ENCODE data around the gene HTR6. TPM values are rescaled to one million over a fixed set of nuclear protein-coding genes. Genes with fewer than 3 reads are reported as not detected.
A peak's percentile ranks its signal among the peaks of the same experiment; 100 is the strongest.

HTR6 gene
- polyA plus RNA-seq, 3 donors from 2014 or later = not detected

DNA sequence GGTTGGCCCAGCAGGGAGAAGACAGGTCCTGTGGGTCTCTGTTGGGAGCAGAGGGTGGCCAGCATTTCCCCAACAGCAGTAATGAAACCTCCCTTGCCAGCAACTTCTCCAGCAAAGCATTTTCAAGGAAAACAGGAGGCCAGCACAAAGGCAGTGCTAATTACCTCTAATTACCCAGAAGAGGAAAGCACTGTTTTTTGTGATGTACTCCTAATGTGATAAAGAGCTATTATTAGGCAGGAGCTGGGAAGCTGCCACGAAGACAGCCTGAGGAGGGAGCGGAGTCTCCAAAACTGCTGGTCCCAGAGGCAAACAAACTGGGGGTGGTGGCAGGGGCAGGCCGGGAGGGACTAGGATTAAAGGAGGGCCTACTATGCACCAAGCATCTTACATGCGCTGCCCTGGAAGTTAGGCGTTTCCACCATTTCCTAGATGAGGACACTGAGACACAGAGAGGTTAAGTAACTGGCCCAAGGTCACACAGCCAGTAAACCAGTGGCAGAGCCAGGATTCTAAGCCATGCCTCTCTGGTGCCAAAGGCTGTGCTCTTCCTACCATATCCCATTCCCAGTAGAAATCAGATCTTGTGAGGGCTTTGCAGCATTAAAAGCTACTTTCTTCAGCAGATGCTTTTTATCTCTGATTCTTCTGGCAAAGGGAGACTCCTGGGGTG is 24.5 kb downstream of the HTR6 start:
- peak overlapping the region in 5 of 6 donors; percentile 86 to 98 (median 94) for H3K27ac Mint-ChIP-seq
- peaks cover 0 to 4% (median 0%) of the 10 kb centered on the region in 6 donors for H3K9me3 Mint-ChIP-seq
- DNase-seq = no peak
- H3K36me3 Mint-ChIP-seq = peaks cover 4 to 42% (median 14%) of the 10 kb centered on the region in 3 donors
- H3K4me3 Mint-ChIP-seq = peak overlapping the region in 3 of 5 donors; percentile 53 to 86 (median 70)
- H3K27me3 Mint-ChIP-seq (ENCODE audit: low read depth in 3 of 3) = peaks cover 0 to 3% (median 2%) of the 10 kb centered on the region in 3 donors
- peaks cover 0 to 41% of the 10 kb centered on the region in 2 donors for H3K4me1 Mint-ChIP-seq

DNA sequence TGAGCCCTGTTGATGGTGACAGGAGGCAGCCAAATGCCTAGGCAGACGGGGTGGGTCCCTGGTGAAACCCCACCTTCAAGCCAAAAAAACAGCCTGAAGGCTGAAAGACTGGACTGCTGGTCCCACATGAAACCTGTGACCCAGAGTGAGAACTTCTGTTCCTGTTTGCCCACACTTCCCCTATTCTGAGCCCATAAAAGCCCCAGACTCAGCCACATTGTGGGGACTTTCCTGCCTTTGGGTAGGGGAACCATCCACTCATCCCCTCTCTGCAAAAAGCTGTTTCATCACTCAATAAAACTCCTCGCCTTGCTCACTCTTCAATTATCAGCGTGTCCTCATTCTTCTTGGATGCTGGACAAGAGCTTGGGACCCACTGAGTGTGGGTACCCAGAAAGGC is 25.2 kb downstream of the HTR6 start:
- Mint-ChIP-seq H3K27me3 (ENCODE audit: low read depth in 3 of 3) (peaks cover 0 to 3% (median 2%) of the 10 kb centered on the region in 3 donors), H3K36me3 (peaks cover 8 to 45% (median 18%) of the 10 kb centered on the region in 3 donors), H3K4me1 (peaks cover 0 to 41% of the 10 kb centered on the region in 2 donors), H3K4me3 (peak overlapping the region in 1 of 5 donors; percentile 18), H3K9me3 (peaks cover 0 to 4% (median 0%) of the 10 kb centered on the region in 6 donors), H3K27ac (peak overlapping the region in 4 of 6 donors; percentile 28 to 86 (median 70))
- DNase-seq = no peak

DNA sequence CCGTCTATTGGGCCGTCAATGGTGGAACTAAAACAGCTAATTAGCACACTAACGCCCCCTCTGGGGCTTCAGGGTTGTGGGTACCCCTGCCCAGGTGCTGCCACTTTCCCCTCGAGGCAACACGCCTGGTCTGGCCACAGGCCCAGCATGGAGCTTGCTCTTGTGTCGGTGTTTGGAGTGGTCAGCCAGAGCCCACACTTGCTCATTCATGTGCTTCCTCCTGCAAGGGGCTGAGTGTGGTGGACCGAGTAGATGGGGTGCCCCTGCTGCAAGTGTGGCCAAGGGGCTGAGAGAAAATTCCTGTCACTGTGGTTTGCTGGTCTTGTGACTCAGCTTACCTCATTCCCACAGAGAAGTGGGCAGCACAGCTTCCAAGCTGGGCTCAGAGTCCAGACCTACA is 25.7 kb downstream of the HTR6 start:
- peak overlapping the region in 1 of 6 donors; percentile 76 for H3K27ac Mint-ChIP-seq
- peaks cover 0 to 4% (median 0%) of the 10 kb centered on the region in 6 donors for H3K9me3 Mint-ChIP-seq
- no peak for DNase-seq
- peak overlapping the region in 1 of 5 donors; percentile 18 for H3K4me3 Mint-ChIP-seq
- H3K4me1 Mint-ChIP-seq = peaks cover 0 to 41% of the 10 kb centered on the region in 2 donors
- peaks cover 8 to 45% (median 18%) of the 10 kb centered on the region in 3 donors for H3K36me3 Mint-ChIP-seq
- H3K27me3 Mint-ChIP-seq (ENCODE audit: low read depth in 3 of 3) = peaks cover 0 to 3% (median 2%) of the 10 kb centered on the region in 3 donors

DNA sequence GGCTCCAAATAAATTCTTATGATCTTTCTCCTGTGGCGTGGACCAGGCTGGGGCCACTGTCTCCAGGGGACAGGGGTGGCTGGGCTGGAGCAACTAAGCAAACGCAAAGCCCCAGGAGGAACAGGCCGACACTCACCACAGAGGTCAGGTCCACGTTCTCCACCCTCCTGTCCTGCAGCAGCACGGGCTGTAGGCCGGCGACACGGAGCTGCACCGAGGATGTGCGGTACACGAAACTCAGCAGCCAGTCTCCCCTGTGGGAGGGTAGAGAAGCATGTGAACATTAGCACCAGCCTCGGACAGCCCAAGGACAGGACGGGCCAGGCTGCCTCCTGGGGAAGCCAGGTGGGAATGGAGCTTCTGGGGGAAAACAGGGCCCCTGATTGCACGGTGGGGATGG is 29.6 kb downstream of the HTR6 start:
- Mint-ChIP-seq H3K36me3 (peaks cover 8 to 25% (median 18%) of the 10 kb centered on the region in 3 donors), H3K27me3 (ENCODE audit: low read depth in 3 of 3) (no peaks in the 10 kb centered on the region), H3K4me3 (no peak overlapping the region), H3K27ac (no peak overlapping the region), H3K9me3 (peaks cover 0 to 4% (median 0%) of the 10 kb centered on the region in 6 donors), H3K4me1 (peaks cover 0 to 17% of the 10 kb centered on the region in 2 donors)
- DNase-seq = no peak

DNA sequence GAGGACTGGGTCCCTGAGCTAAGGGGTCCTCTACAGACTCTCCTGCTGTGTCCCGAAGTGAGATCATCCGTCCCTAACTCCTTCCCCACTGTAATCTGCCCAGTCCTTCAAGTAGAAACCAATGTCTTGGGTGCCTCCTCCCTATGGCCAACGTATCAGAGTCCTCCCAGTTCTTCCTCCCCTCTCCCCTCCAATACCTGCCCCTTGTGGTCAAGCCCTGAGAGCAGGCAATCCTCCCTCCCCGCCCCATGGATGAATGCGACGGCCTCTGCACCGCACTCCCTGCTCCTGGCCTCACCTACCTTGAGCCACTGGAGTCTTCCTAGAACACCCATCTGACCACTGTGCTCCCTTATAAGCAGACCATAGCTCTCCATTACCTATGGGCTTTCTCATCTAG is 31.1 kb downstream of the HTR6 start:
- H3K27ac Mint-ChIP-seq = no peak overlapping the region
- peaks cover 0 to 2% (median 0%) of the 10 kb centered on the region in 3 donors for H3K27me3 Mint-ChIP-seq (ENCODE audit: low read depth in 3 of 3)
- peaks cover 0 to 4% of the 10 kb centered on the region in 2 donors for H3K4me1 Mint-ChIP-seq
- DNase-seq = no peak
- no peaks in the 10 kb centered on the region for H3K9me3 Mint-ChIP-seq
- peaks cover 8 to 29% (median 14%) of the 10 kb centered on the region in 3 donors for H3K36me3 Mint-ChIP-seq
- no peak overlapping the region for H3K4me3 Mint-ChIP-seq

DNA sequence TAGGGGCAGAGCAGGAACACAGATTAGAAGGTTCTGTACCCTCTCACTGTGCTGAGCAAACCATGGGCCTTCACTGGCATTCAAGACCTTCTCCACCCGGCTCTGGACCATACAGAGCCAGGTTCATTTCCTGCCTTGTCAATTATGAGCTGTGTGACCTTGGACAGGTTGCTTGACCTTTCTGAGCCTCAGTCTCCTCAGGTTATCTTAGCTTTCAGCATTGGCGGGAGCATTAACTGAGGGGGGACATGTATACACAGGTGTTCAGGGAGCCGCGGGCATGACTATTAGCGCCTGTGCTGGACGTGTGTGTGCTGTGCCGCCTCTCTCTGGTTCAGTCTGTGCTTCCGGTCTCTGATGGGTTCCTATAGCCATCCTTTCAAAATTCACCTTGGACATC is 32.1 kb downstream of the HTR6 start:
- Mint-ChIP-seq H3K36me3 (peaks cover 4 to 21% (median 5%) of the 10 kb centered on the region in 3 donors), H3K9me3 (no peaks in the 10 kb centered on the region), H3K27ac (no peak overlapping the region), H3K27me3 (ENCODE audit: low read depth in 3 of 3) (peaks cover 0 to 2% (median 0%) of the 10 kb centered on the region in 3 donors), H3K4me1 (no peaks in the 10 kb centered on the region), H3K4me3 (no peak overlapping the region)
- DNase-seq = no peak

DNA sequence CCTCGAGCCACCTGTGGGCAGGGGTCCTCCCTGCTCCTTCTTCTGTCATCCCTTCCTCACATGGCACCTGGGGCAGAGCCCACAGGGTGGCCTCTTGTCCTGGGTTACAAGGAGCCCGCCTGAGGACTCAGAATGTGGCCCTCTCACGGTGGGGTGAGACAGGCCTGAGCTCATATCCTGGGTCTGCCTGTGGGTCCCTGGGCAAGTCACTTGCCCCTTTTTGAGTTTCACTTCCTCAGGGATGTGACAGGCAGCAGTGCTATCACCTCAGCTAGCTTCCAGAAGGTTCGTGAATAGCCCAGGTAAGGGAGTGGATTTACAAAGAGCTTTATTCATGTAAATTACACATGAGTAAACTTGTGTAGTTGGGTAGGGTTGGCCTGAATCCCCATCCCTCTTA is 33.5 kb downstream of the HTR6 start:
- H3K27ac Mint-ChIP-seq = no peak overlapping the region
- H3K4me1 Mint-ChIP-seq = no peaks in the 10 kb centered on the region
- H3K4me3 Mint-ChIP-seq = no peak overlapping the region
- no peaks in the 10 kb centered on the region for H3K9me3 Mint-ChIP-seq
- H3K36me3 Mint-ChIP-seq = peaks cover 3 to 16% (median 4%) of the 10 kb centered on the region in 3 donors
- peaks cover 0 to 2% (median 0%) of the 10 kb centered on the region in 3 donors for H3K27me3 Mint-ChIP-seq (ENCODE audit: low read depth in 3 of 3)
- DNase-seq = no peak

DNA sequence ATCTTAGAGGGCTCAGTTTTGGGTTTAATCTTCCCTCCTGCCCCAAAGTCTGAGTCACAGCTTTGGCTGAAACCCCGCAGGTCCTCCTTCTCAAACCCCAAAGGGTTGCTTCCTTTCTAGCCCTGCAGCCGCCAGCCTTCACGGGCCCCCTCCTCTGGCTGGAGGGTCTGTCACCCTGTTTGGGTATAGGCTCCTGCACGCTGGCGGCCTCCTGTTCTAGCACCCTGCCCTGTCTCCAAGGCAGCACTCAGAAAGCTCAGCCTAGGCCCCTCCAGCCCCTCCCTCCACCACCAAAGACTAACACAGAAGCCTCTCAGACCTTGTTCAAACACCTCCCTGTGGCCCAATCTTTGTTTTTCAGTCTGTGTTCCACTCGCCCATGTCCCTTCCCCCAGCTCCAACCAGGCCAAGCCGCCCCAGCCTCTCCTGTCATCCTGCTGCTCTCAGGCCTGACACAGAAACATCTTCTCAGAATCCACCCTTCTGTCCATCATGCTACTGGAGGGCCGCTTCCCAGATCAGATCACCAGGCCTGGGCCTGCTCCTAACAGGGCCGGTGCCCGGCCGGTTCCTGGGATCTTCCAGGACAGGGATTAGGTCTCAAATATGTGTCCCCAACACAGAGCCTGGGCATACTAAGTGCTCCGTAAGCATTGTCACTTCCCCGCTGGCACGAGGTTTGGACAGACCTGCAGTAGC is 35.6 kb downstream of the HTR6 start:
- Mint-ChIP-seq H3K9me3 (no peaks in the 10 kb centered on the region), H3K27me3 (ENCODE audit: low read depth in 3 of 3) (peaks cover 0 to 2% (median 0%) of the 10 kb centered on the region in 3 donors), H3K36me3 (peaks cover 0 to 13% (median 0%) of the 10 kb centered on the region in 3 donors), H3K4me3 (no peak overlapping the region), H3K27ac (peak overlapping the region in 1 of 6 donors; percentile 6), H3K4me1 (no peaks in the 10 kb centered on the region)
- DNase-seq = no peak

DNA sequence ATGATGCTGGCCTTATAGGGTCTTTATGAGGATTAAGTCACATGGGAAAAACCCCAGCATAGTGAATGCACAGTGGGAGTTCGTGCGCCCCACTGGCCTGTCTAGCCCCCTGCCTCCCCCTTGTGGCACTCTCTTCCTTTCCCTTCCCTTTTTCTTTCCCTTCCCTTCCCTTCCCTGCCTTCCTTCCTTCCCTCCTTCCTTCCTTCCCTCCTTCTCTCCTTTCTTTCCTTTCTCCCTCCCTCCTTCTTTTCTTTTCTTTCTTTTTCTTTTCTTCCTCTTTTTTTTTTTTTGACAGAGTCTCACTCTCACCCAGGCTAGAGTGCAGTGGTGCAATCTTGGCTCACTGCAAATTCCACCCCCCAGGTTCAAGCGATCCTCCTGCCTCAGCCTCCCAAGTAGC is 38.6 kb downstream of the HTR6 start:
- no peak for DNase-seq
- Mint-ChIP-seq H3K4me1 (no peaks in the 10 kb centered on the region), H3K9me3 (no peaks in the 10 kb centered on the region), H3K27ac (no peak overlapping the region), H3K27me3 (ENCODE audit: low read depth in 3 of 3) (peaks cover 0 to 2% (median 0%) of the 10 kb centered on the region in 3 donors), H3K4me3 (no peak overlapping the region), H3K36me3 (peaks cover 0 to 17% (median 4%) of the 10 kb centered on the region in 3 donors)

DNA sequence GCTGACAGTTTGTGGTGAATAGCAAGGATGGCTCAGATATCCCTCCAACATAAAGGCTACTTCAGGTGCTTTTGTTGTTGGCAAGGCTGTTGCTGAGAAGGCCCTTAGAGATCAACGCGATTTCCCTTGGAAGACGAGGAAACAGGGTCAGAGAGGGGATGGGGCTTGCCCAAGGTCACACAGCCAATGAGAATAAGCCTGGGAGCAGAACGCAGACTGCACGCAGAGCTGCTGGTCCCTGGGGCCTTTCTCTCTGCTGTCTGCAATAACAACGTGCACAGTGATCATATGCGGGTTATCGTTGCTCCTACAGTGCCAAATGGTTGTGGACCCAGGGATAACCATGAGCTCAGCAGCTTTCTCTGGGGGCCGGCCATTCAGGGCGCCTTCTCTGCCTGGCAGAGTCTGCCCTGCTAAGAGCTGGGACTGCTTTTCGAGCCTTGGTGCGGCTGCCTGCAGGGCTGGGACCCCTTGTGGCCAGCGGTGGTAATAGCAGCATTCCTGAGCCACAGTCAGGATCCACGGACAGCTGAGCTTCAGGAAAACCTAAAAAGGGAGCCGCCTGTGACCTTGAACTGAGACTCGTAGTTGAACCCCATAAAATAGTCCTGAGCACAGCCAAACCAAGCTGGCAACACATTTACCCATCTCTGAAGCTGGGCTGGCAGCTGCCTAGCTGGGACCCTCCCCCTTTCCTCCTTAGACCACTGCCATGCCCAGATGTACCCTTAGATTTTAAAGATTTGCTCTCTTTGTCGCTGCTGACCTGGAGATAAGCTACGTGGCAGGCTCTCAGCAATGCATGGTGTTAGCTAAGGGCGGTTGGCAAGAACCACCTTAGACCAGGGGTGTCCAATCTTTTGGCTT is 39.8 kb downstream of the HTR6 start:
- Mint-ChIP-seq H3K27ac (no peak overlapping the region), H3K9me3 (no peaks in the 10 kb centered on the region), H3K36me3 (peaks cover 4 to 16% (median 7%) of the 10 kb centered on the region in 3 donors), H3K27me3 (ENCODE audit: low read depth in 3 of 3) (peaks cover 0 to 2% (median 2%) of the 10 kb centered on the region in 3 donors), H3K4me3 (no peak overlapping the region), H3K4me1 (no peaks in the 10 kb centered on the region)
- peak; percentile 14 to 59 (median 37) for DNase-seq

DNA sequence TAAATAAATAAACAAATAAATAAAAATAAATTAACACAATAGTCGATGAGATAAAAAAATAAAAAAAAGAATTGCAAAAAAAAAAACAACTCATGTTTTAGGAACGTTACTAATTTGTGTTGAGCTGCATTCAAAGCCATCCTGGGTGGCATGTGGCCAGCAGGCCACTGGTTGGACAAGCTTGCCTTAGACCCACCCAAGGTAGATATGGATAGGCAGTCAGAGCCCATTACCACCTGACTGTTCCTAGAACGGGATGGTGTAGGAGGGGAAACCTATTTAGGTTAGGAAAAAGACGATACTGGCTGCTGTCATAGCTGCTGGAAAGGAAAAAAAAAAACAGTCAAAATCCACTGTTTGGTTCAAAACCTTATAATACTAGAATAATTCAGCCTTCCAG is 40.8 kb downstream of the HTR6 start:
- Mint-ChIP-seq H3K27ac (no peak overlapping the region), H3K4me1 (no peaks in the 10 kb centered on the region), H3K36me3 (peaks cover 7 to 15% (median 7%) of the 10 kb centered on the region in 3 donors), H3K4me3 (no peak overlapping the region), H3K27me3 (ENCODE audit: low read depth in 3 of 3) (peaks cover 0 to 2% (median under 1%) of the 10 kb centered on the region in 3 donors), H3K9me3 (no peaks in the 10 kb centered on the region)
- no peak for DNase-seq

DNA sequence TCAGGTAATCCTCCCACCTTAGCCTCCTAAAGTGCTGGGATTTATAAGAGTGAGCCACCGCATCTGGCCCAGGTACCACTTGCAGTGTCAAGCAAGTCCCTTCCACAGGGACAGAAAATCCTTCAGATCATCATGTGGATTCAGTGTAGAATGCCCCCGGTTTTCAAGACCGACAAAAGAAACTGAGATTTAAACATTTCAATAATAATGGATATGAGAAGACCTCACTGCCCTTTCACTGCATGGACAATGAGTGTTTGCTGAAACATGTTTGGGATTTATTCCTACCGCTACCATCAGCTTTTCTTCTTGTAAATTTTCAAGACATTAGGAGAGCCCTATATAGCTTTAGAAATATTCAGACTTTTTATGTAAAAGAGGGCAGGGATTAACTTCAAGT is 41.5 kb downstream of the HTR6 start:
- H3K4me1 Mint-ChIP-seq = no peaks in the 10 kb centered on the region
- no peak for DNase-seq
- H3K27ac Mint-ChIP-seq = no peak overlapping the region
- H3K36me3 Mint-ChIP-seq = peaks cover 7 to 14% (median 14%) of the 10 kb centered on the region in 3 donors
- H3K27me3 Mint-ChIP-seq (ENCODE audit: low read depth in 3 of 3) = peaks cover 0 to 2% (median 0%) of the 10 kb centered on the region in 3 donors
- H3K9me3 Mint-ChIP-seq = no peaks in the 10 kb centered on the region
- no peak overlapping the region for H3K4me3 Mint-ChIP-seq

DNA sequence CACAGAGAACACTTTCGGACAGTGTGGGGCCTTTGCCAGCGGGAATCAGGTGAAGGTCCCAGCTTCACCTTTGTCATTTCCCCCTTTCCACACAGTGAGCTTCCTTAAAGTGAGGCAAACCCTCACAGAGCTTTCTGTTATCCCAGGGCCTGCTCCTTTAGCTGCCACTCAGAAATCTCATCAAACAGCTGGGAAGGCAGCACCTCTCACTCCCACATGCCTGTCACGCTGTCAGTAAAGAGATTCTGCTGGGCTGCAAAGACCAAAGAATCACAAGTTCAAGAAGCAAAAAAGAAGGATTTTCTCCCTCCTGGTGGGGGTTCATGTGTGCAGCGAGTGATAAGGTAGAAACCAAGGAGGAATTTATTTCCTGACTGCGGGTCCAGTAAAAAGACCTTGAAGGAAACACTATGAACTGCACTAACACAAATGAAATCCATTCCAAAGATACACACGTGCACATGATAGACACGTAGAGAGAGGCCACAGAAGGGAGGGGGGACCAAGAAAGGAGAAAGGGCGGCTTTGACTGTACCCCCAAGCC is 44.0 kb downstream of the HTR6 start:
- peaks cover 0 to 2% (median 0%) of the 10 kb centered on the region in 3 donors for H3K27me3 Mint-ChIP-seq (ENCODE audit: low read depth in 3 of 3)
- H3K36me3 Mint-ChIP-seq = peaks cover 7 to 19% (median 16%) of the 10 kb centered on the region in 3 donors
- no peak for DNase-seq
- no peak overlapping the region for H3K27ac Mint-ChIP-seq
- H3K9me3 Mint-ChIP-seq = no peaks in the 10 kb centered on the region
- no peaks in the 10 kb centered on the region for H3K4me1 Mint-ChIP-seq
- no peak overlapping the region for H3K4me3 Mint-ChIP-seq
